ENCODE measurements around the gene B3GLCT. TPM values are rescaled to one million over a fixed set of nuclear protein-coding genes. Genes with fewer than 3 reads are reported as not detected.

The B3GLCT gene
- polyA plus RNA-seq, 3 donors from 2014 or later, result 9.0 to 16.9 (median 9.8) TPM

- DNase-seq, result no peak
- no peak overlapping the region for H3K27ac Mint-ChIP-seq
- peaks cover 0 to 9% (median 4%) of the 10 kb centered on the region in 3 donors for H3K27me3 Mint-ChIP-seq (ENCODE audit: low read depth in 3 of 3)
- no peaks in the 10 kb centered on the region for H3K4me1 Mint-ChIP-seq
- no peak overlapping the region for H3K4me3 Mint-ChIP-seq
- H3K9me3 Mint-ChIP-seq, result peaks cover 0 to 7% (median 0%) of the 10 kb centered on the region in 6 donors
- no peaks in the 10 kb centered on the region for H3K36me3 Mint-ChIP-seq
These were observed 169.4 kb downstream of the B3GLCT start for GRCh38 chr13:31369213-31369612.

GRCh38 chr13:31372454-31372853, 172.7 kb downstream of the B3GLCT start:
- no peaks in the 10 kb centered on the region for H3K4me1 Mint-ChIP-seq
- no peak overlapping the region for H3K27ac Mint-ChIP-seq
- peaks cover 0 to 10% (median 0%) of the 10 kb centered on the region in 3 donors for H3K27me3 Mint-ChIP-seq (ENCODE audit: low read depth in 3 of 3)
- H3K4me3 Mint-ChIP-seq, result no peak overlapping the region
- no peak for DNase-seq
- no peaks in the 10 kb centered on the region for H3K36me3 Mint-ChIP-seq
- H3K9me3 Mint-ChIP-seq, result peaks cover 0 to 4% (median 0%) of the 10 kb centered on the region in 6 donors

DNA sequence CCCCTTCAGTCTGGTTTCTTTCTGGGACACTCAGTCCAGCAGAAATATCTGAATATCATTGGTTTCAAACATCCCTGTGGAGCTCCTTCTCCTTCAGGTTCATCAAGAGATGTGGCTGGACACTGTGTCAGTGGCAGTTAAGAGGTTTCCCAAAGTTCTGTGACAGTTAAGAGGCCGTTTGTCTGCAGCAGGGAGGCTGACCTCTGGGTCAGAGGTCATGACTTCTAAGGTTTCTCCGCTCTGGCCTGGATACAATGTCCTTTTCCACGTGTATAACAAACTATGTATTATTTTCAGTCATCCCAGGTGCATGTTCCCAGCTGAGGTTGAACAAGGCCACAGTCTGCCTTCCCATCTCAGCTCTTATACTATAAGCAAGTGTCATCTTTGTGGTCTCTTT, 174.9 kb downstream of the B3GLCT start:
- no peak overlapping the region for H3K27ac Mint-ChIP-seq
- H3K4me1 Mint-ChIP-seq, result no peaks in the 10 kb centered on the region
- H3K9me3 Mint-ChIP-seq, result peaks cover 0 to 6% (median 0%) of the 10 kb centered on the region in 6 donors
- no peak for DNase-seq
- H3K36me3 Mint-ChIP-seq, result no peaks in the 10 kb centered on the region
- H3K4me3 Mint-ChIP-seq, result no peak overlapping the region
- peaks cover 0 to 16% (median 2%) of the 10 kb centered on the region in 3 donors for H3K27me3 Mint-ChIP-seq (ENCODE audit: low read depth in 3 of 3)

DNA sequence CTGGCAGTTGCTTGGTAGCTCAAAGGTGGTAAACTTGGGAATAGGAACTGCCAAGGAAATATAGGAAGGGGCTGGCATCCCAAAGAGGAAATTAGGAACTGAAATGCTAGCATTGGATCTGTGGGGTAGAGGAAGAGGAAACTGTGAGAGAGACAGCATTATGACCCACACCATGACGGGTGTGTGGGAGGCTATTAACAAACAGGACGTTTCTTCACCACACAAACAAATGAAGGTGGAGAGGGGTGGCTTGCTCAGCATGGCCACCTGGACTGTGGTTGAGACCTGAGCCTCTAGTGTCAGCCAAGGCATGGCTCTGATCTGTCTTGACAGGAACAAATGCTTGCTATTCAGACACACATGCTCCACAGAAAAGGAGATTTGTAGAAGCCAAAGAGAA, 178.2 kb downstream of the B3GLCT start:
- peaks cover 0 to 6% (median 0%) of the 10 kb centered on the region in 6 donors for H3K9me3 Mint-ChIP-seq
- DNase-seq, result no peak
- H3K4me3 Mint-ChIP-seq, result no peak overlapping the region
- no peaks in the 10 kb centered on the region for H3K36me3 Mint-ChIP-seq
- H3K27ac Mint-ChIP-seq, result no peak overlapping the region
- H3K27me3 Mint-ChIP-seq (ENCODE audit: low read depth in 3 of 3), result peaks cover 2 to 12% (median 5%) of the 10 kb centered on the region in 3 donors
- no peaks in the 10 kb centered on the region for H3K4me1 Mint-ChIP-seq

DNA sequence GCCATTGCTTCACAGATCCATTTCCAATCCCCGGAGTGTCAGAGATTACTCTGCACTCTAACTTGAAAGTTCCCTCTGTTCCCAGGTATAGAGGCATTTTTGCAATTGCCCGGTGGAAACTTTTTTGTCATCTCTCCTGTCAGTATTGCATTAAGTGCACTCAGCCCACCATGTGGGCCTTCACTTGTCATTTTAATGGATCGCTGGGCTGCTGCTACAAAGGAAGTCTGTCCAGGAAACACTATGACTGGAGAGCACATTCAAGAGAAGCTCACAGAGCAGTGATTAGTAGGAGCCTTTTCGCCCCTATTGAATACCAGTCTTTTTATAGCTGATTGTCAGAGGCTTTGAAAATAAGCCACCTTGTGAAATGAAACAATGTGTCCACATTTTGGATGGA, 180.9 kb downstream of the B3GLCT start:
- Mint-ChIP-seq H3K27me3 (ENCODE audit: low read depth in 3 of 3) (peaks cover 3 to 7% (median 5%) of the 10 kb centered on the region in 3 donors), H3K36me3 (no peaks in the 10 kb centered on the region), H3K4me1 (no peaks in the 10 kb centered on the region), H3K4me3 (no peak overlapping the region), H3K27ac (no peak overlapping the region), H3K9me3 (peaks cover 0 to 7% (median 0%) of the 10 kb centered on the region in 6 donors)
- no peak for DNase-seq

Other genes with a start within 250 kb of the B3GLCT start
- gene HSPH1, start 38.1 kb upstream of the B3GLCT start, polyA plus RNA-seq, result 10 to 100 TPM; 19.4 to 44.8 (median 20.3) TPM

Measured in immature natural killer cell (primary cell).